ENCODE results near the gene FSHR. TPM values are rescaled to one million over a fixed set of nuclear protein-coding genes. Genes with fewer than 3 reads are reported as not detected.

The FSHR gene
- total RNA-seq, 4 donors from 2014 or later: not detected

DNA sequence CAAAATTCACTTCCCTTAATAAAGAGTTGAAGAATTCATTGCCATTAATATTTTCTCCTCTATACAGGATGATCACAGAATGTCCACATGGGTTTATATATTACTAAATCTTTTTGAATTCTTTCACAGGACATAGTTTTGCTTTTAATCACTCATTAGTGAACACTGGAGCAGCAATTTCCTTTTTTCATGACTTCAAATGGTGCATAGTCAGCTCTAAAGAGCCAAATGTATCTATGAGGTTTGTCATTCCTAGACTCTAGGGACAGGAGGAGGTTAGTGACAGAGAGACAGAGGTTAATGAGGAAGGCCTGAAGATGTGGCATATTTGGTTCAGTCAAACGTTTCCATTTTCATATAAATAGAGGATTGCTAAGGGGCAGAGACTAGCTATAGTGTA lies 111.8 kb downstream of the FSHR start:
- 65 to 77% methylated on average over 1 of the region's 1 CpG for WGBS, 2 donors
- no peak for TF ChIP-seq POLR2A (IDR thresholded peaks at IDR 0.05)
- TF ChIP-seq, protein P1, sequence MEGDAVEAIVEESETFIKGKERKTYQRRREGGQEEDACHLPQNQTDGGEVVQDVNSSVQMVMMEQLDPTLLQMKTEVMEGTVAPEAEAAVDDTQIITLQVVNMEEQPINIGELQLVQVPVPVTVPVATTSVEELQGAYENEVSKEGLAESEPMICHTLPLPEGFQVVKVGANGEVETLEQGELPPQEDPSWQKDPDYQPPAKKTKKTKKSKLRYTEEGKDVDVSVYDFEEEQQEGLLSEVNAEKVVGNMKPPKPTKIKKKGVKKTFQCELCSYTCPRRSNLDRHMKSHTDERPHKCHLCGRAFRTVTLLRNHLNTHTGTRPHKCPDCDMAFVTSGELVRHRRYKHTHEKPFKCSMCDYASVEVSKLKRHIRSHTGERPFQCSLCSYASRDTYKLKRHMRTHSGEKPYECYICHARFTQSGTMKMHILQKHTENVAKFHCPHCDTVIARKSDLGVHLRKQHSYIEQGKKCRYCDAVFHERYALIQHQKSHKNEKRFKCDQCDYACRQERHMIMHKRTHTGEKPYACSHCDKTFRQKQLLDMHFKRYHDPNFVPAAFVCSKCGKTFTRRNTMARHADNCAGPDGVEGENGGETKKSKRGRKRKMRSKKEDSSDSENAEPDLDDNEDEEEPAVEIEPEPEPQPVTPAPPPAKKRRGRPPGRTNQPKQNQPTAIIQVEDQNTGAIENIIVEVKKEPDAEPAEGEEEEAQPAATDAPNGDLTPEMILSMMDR (IDR thresholded peaks at IDR 0.05): no peak
- intact Hi-C loops (cut with DNase I; ENCODE audit: low total_unique reads): no loop called here
- no peak for DNase-seq (ENCODE audit: low spot score in 2 of 2)
- no peak overlapping the region for H3K4me3 ChIP-seq (ENCODE audit: low read depth, poor library complexity, severe bottlenecking)

DNA sequence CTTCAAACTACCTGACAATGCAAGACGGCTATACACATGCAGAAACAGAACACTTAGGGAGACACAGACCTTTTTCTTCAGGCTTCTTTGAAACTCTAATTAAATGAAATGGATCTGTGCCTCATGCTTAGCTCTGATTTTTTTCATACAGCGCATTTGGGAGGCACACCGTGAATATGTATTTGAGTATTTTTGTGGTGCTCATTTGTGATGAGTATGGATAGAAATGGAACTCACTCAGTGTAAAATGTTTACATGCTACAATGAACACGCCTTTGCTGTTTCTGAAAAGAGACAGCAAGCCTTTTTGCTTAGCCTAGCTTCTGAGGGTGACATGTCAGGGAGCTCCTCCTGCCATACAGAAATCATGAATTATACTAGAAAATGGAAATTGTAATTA lies 113.3 kb downstream of the FSHR start:
- no peak overlapping the region for H3K4me3 ChIP-seq (ENCODE audit: low read depth, poor library complexity, severe bottlenecking)
- WGBS, 2 donors: 72 to 93% methylated on average over 4 of the region's 4 CpGs
- intact Hi-C loops (cut with DNase I; ENCODE audit: low total_unique reads): no loop called here
- DNase-seq (ENCODE audit: low spot score in 2 of 2): no peak
- TF ChIP-seq, protein P1 (IDR thresholded peaks at IDR 0.05): no peak
- no peak for TF ChIP-seq POLR2A (IDR thresholded peaks at IDR 0.05)

DNA sequence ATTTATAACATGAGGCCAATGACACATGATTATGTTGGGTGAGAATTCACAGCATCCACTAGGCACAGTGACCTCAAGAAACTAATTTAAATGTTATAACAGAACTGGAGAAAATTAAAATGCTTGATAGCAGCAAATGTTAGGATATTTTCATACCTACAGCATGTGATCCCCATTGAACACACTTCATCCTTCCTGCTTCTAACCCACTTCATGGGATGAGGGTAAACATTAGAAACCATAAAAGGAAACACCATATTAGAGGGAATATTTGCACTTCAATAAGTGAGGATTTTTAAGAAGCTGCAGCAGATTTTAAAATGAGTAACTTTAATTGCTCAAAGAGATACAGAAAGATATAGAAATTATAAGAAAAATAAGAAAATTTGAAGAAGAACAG lies 117.1 kb downstream of the FSHR start:
- intact Hi-C loops (cut with DNase I; ENCODE audit: low total_unique reads): no loop called here
- DNase-seq (ENCODE audit: low spot score in 2 of 2): no peak
- no peak for TF ChIP-seq POLR2A (IDR thresholded peaks at IDR 0.05)
- TF ChIP-seq, protein P1 (IDR thresholded peaks at IDR 0.05): no peak
- no peak overlapping the region for H3K4me3 ChIP-seq (ENCODE audit: low read depth, poor library complexity, severe bottlenecking)

DNA sequence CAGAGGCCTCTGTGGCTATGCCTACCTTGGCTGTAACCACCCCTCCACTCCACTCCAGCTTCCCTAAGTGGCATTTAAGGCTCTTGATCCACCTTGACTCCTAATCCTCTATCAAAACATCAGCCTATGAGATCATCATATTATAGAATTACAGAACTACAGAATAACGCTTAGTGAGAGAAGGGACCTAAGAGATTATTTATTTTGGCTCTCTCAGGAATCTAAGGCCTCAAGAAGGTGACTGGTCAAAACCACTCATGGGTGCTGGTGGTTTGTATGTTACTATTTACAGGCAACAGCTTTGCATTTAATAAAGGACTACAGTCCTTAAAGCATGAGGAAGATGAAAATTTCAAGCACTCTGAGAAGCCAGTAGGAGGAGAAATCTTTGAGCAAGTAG lies 118.8 kb downstream of the FSHR start:
- no peak for DNase-seq (ENCODE audit: low spot score in 2 of 2)
- no peak overlapping the region for H3K4me3 ChIP-seq (ENCODE audit: low read depth, poor library complexity, severe bottlenecking)
- TF ChIP-seq POLR2A (IDR thresholded peaks at IDR 0.05): no peak
- TF ChIP-seq, protein P1 (IDR thresholded peaks at IDR 0.05): no peak
- intact Hi-C loops (cut with DNase I; ENCODE audit: low total_unique reads): no loop called here
- 72 to 89% methylated on average over 1 of the region's 1 CpG for WGBS, 2 donors

DNA sequence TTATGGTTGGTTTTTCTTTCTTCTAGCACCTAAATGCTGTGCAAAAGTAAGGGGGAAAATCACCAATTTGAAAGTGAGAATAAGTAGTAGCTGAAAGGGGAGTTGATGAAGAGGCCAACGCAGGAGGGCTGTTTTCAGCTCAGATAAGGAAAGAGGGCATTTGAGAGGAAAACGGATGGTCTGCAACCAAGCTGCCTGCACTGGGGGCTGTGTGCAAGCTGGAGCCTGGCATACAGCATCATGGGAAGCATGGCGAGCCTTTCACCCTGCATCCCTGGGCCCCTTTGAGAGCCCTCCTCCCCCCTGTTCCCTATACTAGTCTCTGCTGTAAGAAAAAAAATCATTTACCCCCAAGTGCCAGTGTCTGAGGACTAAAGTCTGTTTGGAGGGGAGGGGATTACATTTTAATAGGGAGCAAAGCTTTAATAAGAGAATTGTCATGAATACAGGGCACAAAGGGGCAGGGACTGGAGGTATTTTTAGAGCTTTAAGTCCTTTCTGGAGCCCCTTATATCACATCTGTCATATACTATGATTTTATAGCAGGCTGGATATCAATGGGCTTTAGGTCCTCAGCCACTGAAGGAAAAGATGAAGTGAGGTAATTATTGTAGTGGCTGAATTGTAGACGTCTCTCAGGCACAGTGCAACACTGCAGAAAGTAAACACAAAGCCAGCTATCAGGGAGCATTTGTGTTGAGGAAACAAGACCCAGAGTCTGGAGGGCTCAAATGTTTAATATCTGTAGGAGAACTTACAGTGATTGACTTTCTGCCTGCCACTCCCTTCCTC lies 120.7 kb downstream of the FSHR start:
- intact Hi-C loops (cut with DNase I; ENCODE audit: low total_unique reads): no loop called here
- DNase-seq (ENCODE audit: low spot score in 2 of 2): no peak
- TF ChIP-seq, protein P1 (IDR thresholded peaks at IDR 0.05): no peak
- no peak for TF ChIP-seq POLR2A (IDR thresholded peaks at IDR 0.05)
- WGBS, 2 donors: 81 to 83% methylated on average over 4 of the region's 4 CpGs
- H3K4me3 ChIP-seq (ENCODE audit: low read depth, poor library complexity, severe bottlenecking): no peak overlapping the region

DNA sequence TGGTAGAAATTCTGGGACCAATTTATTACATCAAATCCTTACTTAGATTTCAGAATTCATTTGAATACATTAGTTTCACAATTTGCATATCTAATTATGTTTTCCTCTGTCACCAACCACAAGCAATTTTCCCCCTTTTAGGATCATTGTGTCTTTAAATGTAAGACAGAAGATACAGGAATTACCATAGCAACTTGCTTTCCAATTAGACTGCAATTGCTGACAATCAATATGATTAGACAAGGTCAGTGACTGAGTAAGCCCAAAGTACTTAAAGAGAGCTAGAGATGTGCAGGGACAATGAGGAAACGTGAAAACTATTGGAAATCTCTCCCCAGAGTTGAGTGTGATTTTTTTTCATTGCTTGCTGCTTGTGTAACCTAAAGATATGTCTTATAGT lies 121.4 kb downstream of the FSHR start:
- TF ChIP-seq POLR2A (IDR thresholded peaks at IDR 0.05): no peak
- TF ChIP-seq, protein P1 (IDR thresholded peaks at IDR 0.05): no peak
- intact Hi-C loops (cut with DNase I; ENCODE audit: low total_unique reads): no loop called here
- H3K4me3 ChIP-seq (ENCODE audit: low read depth, poor library complexity, severe bottlenecking): no peak overlapping the region
- no peak for DNase-seq (ENCODE audit: low spot score in 2 of 2)
- 58 to 73% methylated on average over 1 of the region's 1 CpG for WGBS, 2 donors

Measured in lower leg skin (tissue), 4 donors.